B cell (primary cell): ENCODE data around the gene NEUROD1.

ENCODE experiments used
- EZH2 ChIP-seq: IDR thresholded peaks from 2 replicates; pipeline ENCODE4 v1.6.1; 2012; ENCODE audit warnings: borderline replicate concordance, low read depth, mild to moderate bottlenecking, moderate library complexity, low read length; ENCODE audit not compliant: insufficient read depth, poor library complexity, severe bottlenecking
- TF ChIP-seq, protein P1 (sequence below): fragments of 200-600 bp; IDR thresholded peaks from one replicate; pipeline ENCODE4 v1.8.0; 2022; ENCODE audit warnings: antibody characterized with exemption, mild to moderate bottlenecking

DNA sequence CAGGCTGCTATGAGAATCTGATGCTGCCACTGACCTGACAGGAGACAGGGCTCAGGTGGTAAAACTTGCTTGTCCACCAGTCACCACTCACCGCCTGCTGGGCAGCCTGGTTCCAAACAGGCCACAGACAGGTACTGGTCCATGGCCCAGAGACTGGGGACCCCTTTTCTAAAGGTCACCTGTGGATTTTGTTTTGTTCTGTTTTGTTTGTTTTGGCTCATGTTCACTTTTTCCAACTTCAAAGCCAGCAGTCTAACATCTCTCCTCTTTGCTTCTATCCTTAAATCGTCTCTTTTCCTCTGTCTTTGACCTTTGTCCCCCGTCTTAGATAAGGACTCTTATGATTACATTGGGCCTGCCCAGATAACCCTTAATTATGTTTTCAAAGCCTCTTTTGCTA lies 20.1 kb downstream of the NEUROD1 start:
- no peak for TF ChIP-seq EZH2
- TF ChIP-seq, protein P1, sequence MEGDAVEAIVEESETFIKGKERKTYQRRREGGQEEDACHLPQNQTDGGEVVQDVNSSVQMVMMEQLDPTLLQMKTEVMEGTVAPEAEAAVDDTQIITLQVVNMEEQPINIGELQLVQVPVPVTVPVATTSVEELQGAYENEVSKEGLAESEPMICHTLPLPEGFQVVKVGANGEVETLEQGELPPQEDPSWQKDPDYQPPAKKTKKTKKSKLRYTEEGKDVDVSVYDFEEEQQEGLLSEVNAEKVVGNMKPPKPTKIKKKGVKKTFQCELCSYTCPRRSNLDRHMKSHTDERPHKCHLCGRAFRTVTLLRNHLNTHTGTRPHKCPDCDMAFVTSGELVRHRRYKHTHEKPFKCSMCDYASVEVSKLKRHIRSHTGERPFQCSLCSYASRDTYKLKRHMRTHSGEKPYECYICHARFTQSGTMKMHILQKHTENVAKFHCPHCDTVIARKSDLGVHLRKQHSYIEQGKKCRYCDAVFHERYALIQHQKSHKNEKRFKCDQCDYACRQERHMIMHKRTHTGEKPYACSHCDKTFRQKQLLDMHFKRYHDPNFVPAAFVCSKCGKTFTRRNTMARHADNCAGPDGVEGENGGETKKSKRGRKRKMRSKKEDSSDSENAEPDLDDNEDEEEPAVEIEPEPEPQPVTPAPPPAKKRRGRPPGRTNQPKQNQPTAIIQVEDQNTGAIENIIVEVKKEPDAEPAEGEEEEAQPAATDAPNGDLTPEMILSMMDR, result no peak
